ENCODE measurements around the gene ENTPD6.

Gene ENTPD6

DNA sequence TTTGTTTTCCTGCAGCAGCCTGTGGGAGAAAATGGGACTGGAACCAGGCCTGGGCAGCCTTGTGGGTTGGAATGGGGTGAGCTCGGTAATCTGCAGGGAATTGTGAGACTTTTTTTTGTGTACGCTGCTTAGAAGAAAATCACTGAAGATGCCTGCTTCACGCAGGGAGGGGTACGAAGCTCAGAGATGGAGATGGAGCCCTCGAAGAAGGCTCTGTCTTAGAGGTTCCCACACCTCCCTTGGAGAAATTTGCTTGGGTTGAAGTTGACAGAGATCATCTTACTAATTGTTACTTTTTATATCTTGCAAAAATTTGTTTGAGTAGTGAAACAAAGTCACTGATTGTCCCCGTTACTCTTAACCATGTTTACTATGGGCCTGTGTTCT lies 53.3 kb downstream of the ENTPD6 start:
- H3K27ac Mint-ChIP-seq = peak overlapping the region; percentile 42 to 90
- H3K9me3 Mint-ChIP-seq = no peaks in the 10 kb centered on the region
- DNase-seq = no peak
- peak overlapping the region; percentile 90 to 93 for H3K4me3 Mint-ChIP-seq
- peaks cover 10% of the 10 kb centered on the region for H3K27me3 Mint-ChIP-seq
- ATAC-seq = no peak
- H3K4me1 Mint-ChIP-seq = peaks cover 69% of the 10 kb centered on the region

DNA sequence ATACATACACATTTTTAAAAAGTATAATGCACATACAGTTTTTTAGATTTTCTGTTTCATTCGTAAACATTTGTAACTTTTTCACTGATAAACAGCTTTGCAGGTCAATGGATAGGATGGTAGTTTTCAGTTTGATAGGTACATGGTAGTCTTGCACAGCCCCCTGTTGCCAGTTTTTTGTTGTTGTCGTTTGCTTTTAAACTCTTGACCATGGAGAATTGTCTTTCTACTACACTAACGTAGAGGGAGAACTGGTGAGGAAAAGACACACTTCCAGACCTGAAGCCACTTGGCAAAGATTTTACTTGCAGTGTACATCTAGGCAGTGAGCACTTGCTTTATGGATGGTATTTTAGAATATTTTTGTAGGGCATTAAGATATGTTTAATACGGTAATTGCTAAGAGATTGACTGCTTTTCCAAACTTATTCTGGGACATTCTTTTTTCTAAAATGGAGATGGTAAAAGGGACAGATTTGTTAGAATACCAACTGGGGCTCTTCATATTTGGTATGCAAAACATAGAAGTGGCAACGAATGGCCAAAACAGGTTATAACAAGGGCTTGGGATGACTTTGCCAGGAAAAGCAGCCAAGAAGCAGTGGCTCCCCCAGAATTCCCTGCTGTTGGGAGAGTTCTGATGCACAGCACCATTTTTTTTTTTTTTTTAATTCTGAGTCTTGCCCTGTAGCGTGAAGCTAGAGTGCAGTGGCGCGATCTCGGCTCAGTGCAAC lies 53.9 kb downstream of the ENTPD6 start:
- Mint-ChIP-seq H3K4me1 (peaks cover 73% of the 10 kb centered on the region), H3K27me3 (peaks cover 10% of the 10 kb centered on the region), H3K9me3 (no peaks in the 10 kb centered on the region), H3K4me3 (peak overlapping the region; percentile 90 to 93), H3K27ac (peak overlapping the region; percentile 19 to 42)
- DNase-seq (no peak), ATAC-seq (no peak)

DNA sequence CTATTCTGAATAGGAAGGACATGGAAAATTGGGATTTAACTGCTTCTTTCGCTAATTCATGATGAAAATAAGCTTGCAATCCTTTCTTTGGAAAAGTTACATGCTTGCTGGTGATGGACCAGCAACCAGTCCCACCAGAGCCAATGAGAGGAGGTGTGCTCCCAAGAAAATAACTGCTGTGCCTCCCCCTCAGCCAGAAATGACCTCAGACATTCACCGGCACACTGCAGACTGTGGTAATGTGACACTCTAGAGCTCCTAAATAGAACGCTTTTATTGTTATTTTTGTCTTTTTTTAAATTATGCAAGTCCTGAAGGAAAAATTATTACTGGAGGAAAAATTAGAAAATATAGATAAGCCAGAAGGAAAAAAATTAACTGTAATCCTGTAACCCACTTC lies 55.0 kb downstream of the ENTPD6 start:
- peak overlapping the region; percentile 90 to 93 for H3K4me3 Mint-ChIP-seq
- H3K27ac Mint-ChIP-seq = no peak overlapping the region
- DNase-seq (no peak), ATAC-seq (no peak)
- peaks cover 80% of the 10 kb centered on the region for H3K4me1 Mint-ChIP-seq
- H3K27me3 Mint-ChIP-seq = peaks cover 10% of the 10 kb centered on the region
- H3K9me3 Mint-ChIP-seq = no peaks in the 10 kb centered on the region

DNA sequence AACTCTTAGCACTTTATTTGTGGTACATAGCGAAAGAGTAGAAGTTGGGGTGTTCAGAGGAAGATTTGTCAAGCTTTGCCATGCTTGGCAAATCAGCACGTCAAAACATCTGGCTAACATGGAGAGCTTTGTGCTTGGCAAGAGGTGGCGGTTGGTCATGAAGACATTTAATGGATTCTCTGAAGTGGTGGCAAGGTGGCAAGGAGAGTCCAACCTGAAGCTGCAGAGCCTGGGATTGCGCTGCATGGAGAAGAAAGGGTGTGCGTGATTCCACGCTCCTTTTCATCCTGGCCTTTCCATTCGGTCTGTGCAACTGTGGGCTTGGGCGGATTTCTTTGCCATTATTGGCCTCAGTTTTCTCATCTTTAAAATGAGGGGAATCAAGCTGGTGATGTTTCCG lies 55.5 kb downstream of the ENTPD6 start:
- Mint-ChIP-seq H3K9me3 (no peaks in the 10 kb centered on the region), H3K4me3 (peak overlapping the region; percentile 19 to 90)

DNA sequence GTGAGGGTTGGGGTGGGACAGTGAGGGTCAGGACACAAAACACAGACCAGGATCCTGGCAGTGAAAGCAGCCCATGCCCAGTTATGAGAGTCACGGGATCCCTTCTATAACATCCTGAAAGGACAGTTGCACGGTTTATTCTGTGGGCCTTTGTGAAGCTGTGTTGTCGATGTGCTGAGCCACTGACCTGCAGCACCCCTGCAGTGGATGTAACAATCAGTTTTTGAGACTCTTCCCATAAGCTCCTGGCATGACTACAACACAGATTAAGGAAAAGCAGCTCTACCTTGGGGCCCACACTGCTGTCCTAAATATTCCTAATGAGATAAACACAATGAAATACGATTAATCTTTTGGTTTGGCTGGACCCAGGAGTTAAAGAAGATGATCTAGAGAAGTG lies 56.0 kb downstream of the ENTPD6 start:
- ATAC-seq = no peak
- H3K4me1 Mint-ChIP-seq = peaks cover 81% of the 10 kb centered on the region

More for the DNA sequence above, 55.5 kb downstream of the ENTPD6 start:
- H3K4me1 Mint-ChIP-seq = peaks cover 81% of the 10 kb centered on the region
- DNase-seq (no peak), ATAC-seq (no peak)
- H3K27me3 Mint-ChIP-seq = peaks cover 10% of the 10 kb centered on the region
- no peak overlapping the region for H3K27ac Mint-ChIP-seq

DNA sequence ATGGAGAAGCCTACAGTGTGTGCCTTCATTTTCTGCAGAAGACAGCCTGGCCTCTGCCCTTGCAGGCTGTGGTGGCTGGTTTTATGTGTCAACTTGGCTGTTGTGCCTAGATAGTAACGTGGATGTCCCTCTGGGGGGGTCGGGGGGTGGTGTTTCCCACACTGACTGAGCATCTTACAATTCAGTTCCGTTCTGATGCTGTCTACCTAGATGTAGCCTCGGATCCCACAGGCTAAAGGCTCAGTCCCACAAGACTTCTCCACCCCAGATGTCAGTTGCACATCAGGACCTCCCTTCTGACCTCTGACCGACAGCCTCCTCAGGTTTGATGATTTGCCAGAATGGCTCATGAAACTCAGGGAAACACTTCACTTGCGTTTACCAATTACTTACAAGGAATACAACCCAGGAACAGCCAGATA lies 56.7 kb downstream of the ENTPD6 start:
- peak overlapping the region; percentile 44 to 91 for H3K27ac Mint-ChIP-seq
- ATAC-seq = no peak
- peak overlapping the region in 1 of 2 donors; percentile 23 for H3K4me3 Mint-ChIP-seq
- peaks cover 81% of the 10 kb centered on the region for H3K4me1 Mint-ChIP-seq
- no peaks in the 10 kb centered on the region for H3K27me3 Mint-ChIP-seq
- H3K9me3 Mint-ChIP-seq = no peaks in the 10 kb centered on the region
- no peak for DNase-seq

More for the DNA sequence above, 56.0 kb downstream of the ENTPD6 start:
- no peaks in the 10 kb centered on the region for H3K9me3 Mint-ChIP-seq
- H3K4me3 Mint-ChIP-seq = peak overlapping the region in 1 of 2 donors; percentile 90
- peaks cover 6% of the 10 kb centered on the region for H3K27me3 Mint-ChIP-seq
- DNase-seq = no peak
- peak overlapping the region in 1 of 2 donors; percentile 53 for H3K27ac Mint-ChIP-seq

DNA sequence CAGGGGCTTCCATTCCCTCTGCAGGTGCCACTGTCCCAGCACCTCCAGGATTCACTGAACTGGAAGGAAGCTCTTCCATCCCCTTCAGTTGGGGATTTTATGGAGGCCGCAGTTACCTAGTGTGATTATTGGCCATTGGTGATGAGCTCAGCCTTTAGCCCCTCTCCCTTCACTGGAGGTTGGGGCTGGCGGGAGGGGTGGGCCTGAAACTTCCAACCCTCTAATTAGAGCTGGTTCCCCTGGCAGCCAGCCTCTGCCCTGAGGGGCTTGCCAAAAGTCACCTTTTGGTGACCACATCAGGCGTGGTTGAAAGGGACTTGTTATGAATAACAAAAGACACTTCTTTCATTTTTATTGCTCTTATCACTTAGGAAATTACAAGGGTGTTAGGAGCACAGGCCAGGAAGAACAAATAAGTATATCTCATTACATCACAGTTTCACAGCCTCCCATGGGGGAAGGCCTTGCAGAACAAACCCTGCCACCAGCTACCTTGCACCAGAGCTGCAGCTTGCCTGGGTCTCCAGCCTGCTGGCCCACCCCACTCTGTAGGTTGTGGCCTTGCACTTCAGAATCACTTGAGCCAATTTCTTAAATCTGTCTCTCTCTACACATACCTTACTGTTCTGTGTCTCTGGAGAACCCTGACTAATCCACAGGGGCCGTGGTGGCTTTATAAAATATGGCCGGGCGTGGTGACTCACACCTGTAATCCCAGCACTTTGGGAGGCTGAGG lies 57.3 kb downstream of the ENTPD6 start:
- ATAC-seq = peak; percentile 64
- H3K4me3 Mint-ChIP-seq = peak overlapping the region; percentile 30 to 37
- no peaks in the 10 kb centered on the region for H3K27me3 Mint-ChIP-seq
- H3K4me1 Mint-ChIP-seq = peaks cover 86% of the 10 kb centered on the region
- no peaks in the 10 kb centered on the region for H3K9me3 Mint-ChIP-seq
- DNase-seq = peak in 1 of 2 donors; percentile 47
- H3K27ac Mint-ChIP-seq = peak overlapping the region; percentile 44 to 91

DNA sequence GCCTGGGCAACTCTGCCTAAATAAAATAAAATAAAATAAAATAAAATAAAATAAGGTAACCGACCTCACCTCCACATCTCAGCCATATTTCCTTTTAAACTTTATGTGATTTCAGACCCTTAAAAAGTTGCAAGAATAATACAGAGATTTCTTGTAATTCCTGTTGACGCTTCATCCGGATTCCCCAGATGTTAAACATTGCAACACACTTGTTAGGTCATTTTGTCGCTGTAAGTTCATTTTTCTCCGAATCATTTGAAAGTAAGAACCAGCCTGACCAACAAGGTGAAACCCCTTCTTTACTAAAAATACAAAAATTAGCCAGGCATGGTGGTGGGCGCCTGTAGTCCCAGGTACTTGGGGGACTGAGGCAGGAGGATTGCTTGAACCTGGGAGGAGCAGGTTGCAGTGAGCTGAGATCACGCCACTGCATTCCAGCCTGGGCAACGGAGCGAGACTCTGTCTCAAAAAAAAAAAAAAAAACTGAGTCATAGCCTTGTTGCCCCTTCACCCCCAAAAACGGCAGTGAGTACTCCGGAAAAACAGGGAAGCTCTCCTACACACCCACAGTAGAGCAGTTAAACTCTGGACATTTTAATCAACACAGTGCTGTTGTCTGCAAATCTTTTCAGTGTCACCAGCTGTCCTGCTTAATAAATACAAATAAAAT lies 58.2 kb downstream of the ENTPD6 start:
- Mint-ChIP-seq H3K27ac (peak overlapping the region in 1 of 2 donors; percentile 29), H3K27me3 (no peaks in the 10 kb centered on the region), H3K4me3 (no peak overlapping the region), H3K9me3 (no peaks in the 10 kb centered on the region), H3K4me1 (peaks cover 95% of the 10 kb centered on the region)
- DNase-seq (no peak), ATAC-seq (no peak)

DNA sequence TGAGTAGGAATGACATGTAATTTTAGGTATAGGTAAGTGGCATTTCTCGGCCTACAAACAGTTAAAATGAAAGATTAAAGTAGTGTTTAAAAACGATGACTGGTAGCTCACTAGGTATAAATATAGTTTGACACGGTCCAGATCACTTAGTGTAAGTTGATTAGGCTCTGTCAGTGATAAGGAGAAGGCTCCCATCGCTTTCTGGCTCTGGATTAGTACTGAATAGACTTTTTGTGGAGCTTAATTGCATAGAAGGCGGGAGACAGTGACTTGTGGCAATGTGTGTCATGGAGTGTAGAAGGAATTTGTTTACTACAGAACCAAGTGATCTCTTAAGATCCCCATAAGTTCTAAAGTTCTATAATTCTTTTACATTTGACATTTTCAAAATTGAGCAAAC lies 59.1 kb downstream of the ENTPD6 start:
- no peaks in the 10 kb centered on the region for H3K27me3 Mint-ChIP-seq
- no peak overlapping the region for H3K4me3 Mint-ChIP-seq
- H3K9me3 Mint-ChIP-seq = no peaks in the 10 kb centered on the region
- H3K4me1 Mint-ChIP-seq = peaks cover 98% of the 10 kb centered on the region
- DNase-seq (no peak), ATAC-seq (no peak)
- no peak overlapping the region for H3K27ac Mint-ChIP-seq

DNA sequence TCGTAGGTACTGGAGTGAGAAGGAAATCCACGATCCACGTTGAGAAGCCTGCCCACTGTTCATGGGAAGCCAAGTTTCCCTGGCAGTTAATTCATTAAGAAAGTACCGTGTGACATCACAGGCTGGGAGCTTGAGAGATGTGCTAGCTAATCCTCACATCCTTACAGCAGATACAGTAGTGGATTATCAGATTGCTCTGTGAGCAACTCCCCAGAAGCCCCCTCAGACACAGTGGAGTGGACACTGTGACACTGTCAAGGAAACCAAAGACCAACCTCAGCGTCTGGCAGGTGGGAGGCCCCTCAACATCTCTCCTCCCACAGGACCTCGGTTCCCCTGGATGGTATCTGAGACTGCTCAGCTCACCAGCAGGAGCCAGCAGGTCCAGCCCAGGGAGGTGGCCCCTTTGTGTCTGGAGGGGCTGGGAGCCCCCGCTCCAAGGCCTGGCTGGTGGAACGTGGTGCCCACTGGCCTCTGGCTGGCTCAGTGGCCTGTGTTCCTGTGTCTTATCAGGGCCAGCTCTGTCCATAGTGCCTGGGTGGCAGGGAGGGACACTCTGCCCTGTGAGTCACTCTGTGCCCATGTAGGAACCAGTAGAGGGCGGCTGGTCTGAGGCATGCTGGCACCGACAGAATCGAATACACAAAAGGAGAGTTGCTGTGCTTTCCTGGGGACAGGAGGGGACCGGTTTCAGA lies 59.6 kb downstream of the ENTPD6 start:
- peaks cover 98% of the 10 kb centered on the region for H3K4me1 Mint-ChIP-seq
- H3K4me3 Mint-ChIP-seq = no peak overlapping the region
- no peak for ATAC-seq
- no peak overlapping the region for H3K27ac Mint-ChIP-seq
- DNase-seq = peak in 1 of 2 donors; percentile 6
- H3K27me3 Mint-ChIP-seq = no peaks in the 10 kb centered on the region
- H3K9me3 Mint-ChIP-seq = no peaks in the 10 kb centered on the region

DNA sequence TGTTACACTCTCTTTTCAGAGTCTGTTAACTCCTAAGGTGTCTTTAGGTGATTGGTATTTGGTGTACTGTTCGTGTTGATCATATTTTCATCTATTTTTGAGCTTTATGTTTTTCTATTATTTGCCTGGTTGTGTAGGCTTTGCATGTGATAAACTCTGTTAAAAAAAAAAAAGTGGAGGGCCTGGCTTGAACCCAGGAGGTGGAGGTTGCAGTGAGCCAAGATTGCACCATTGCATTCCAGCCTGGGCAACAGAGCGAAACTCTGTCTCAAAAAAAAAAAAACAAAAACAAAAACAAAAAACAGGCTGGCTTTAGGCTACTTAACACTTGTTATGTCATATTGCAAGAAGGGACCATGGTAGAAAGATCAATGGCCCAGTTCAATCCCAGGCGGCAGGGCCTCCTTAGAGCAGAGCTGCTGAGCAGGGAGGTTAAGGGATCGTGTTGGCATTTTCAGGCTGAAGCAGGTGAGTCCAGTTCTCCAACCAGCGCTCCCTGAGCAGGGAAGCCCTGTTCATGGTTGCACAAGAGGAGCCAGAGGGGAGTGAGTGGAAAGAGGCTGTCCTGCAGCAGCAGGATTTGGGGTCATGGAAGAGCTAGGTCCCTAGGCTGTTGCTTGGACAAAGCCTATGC lies 60.8 kb downstream of the ENTPD6 start:
- DNase-seq = no peak
- Mint-ChIP-seq H3K27ac (peak overlapping the region in 1 of 2 donors; percentile 86), H3K4me3 (no peak overlapping the region), H3K9me3 (no peaks in the 10 kb centered on the region), H3K4me1 (peaks cover 98% of the 10 kb centered on the region), H3K27me3 (no peaks in the 10 kb centered on the region)
- ATAC-seq = no peak

DNA sequence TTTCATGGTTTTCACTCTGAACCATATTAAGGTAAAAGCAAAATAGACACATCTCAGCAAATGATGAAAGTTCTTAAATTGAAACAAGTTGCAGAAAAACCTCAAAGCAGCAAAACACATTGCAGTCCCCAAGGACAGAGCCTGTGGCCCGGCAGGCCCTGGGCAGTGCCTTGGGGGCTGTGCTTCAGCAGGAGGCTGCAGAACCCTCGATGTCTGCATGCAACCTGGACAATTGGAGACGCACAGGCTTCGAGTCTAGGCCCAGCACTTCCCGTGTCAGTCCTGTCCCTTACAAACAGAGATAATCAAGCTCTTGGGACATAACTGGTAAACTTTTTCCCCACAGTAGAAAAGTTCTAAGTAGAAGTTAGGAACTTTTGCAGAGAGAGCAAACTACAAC lies 61.6 kb downstream of the ENTPD6 start:
- no peak overlapping the region for H3K27ac Mint-ChIP-seq
- no peak for DNase-seq
- H3K9me3 Mint-ChIP-seq = no peaks in the 10 kb centered on the region
- H3K4me3 Mint-ChIP-seq = no peak overlapping the region
- no peaks in the 10 kb centered on the region for H3K27me3 Mint-ChIP-seq
- H3K4me1 Mint-ChIP-seq = peaks cover 98% of the 10 kb centered on the region
- ATAC-seq = no peak

DNA sequence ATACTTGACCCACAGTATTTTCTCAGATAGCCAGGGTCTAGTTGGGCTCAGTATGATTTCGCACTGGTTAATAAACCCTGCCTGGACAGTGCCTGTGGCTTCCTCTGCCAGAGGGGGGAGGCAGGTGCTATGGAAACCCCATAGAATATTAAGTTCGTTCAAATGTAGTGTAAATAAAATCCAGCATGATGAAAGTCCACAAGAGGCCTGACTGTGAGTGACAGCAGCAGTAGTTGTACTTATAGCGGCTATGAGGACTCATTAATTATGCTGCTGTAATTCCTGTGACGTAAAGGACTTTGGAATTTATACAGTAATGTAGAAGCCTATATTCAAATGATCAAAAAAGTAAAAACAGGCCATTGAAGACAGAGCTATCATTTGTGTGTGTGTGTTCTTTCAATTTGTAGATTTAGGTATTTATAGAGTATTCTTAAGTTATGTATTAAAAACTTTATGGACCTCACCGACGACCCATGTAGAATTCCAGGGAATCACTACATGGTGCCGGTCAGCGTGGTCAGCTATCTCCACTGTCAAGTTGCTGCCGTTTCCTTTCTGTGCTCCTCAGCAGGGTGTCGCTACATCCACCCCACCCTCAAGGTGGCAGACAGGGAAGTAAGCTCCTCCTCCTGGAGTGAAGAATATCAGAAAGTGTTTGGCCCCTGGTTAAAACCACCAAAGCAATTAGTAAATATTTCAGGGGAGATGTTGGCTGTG lies 62.4 kb downstream of the ENTPD6 start:
- Mint-ChIP-seq H3K4me3 (no peak overlapping the region), H3K27me3 (no peaks in the 10 kb centered on the region), H3K27ac (peak overlapping the region in 1 of 2 donors; percentile 52), H3K4me1 (peaks cover 90% of the 10 kb centered on the region), H3K9me3 (no peaks in the 10 kb centered on the region)
- ATAC-seq (no peak), DNase-seq (peak in 1 of 2 donors; percentile 2)

DNA sequence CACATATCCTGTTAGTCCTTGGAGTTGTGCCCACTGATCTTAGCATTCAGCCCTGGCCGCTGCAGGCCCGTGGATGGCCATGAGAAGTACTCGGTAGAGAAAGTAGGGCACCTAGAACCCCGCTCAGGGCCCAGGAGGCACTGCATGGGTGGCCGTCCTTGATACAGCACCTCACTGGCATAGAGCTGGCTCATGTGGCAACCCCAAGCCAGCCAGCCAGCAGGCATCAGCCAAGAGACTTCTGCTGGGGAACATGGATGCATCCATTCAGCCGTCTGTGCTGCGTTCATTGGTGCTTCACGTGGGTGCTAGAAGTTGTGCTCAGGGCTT lies 62.9 kb downstream of the ENTPD6 start:
- peaks cover 85% of the 10 kb centered on the region for H3K4me1 Mint-ChIP-seq
- H3K27me3 Mint-ChIP-seq = no peaks in the 10 kb centered on the region
- ATAC-seq (peak; percentile 27), DNase-seq (peak in 1 of 2 donors; percentile 4)
- peak overlapping the region; percentile 25 to 48 for H3K4me3 Mint-ChIP-seq
- H3K27ac Mint-ChIP-seq = peak overlapping the region in 1 of 2 donors; percentile 85
- no peaks in the 10 kb centered on the region for H3K9me3 Mint-ChIP-seq
